Gastroesophageal sphincter (tissue), 3 donors: ENCODE measurements around the gene FBXW4.

ENCODE experiments used
- EP300 ChIP-seq: sonication (generic); formaldehyde crosslinking; IDR thresholded peaks from one replicate; pipeline ENCODE4 v1.6.1; 2017; ENCODE audit warnings: antibody characterized with exemption, mild to moderate bottlenecking
- POLR2A ChIP-seq, 2 donors: fragments of 450-650 bp; IDR thresholded peaks; one replicate each; pipeline ENCODE4 v1.6.1; 2017; ENCODE audit warnings: antibody characterized with exemption in 2 of 2, mild to moderate bottlenecking in 2 of 2, moderate library complexity in 1 of 2
- POLR2AphosphoS5 ChIP-seq: sonication (generic); formaldehyde crosslinking; IDR thresholded peaks from one replicate; pipeline ENCODE4 v1.6.1; 2017; ENCODE audit warnings: antibody characterized with exemption
- TF ChIP-seq, protein P1 (sequence below), 4 experiments: fragments of 200-600 bp in 2 of 4; fragments of 450-650 bp in 2 of 4; sonication (generic) in 1 of 4; IDR thresholded peaks; one replicate each; pipeline ENCODE4 v1.5.1; 2017 to 2019; ENCODE audit warnings: antibody characterized with exemption in 4 of 4, mild to moderate bottlenecking in 2 of 4, moderate library complexity in 2 of 4

- TF ChIP-seq POLR2A (IDR thresholded peaks at IDR 0.05): no peak
- no peak for TF ChIP-seq EP300
- TF ChIP-seq, protein P1, sequence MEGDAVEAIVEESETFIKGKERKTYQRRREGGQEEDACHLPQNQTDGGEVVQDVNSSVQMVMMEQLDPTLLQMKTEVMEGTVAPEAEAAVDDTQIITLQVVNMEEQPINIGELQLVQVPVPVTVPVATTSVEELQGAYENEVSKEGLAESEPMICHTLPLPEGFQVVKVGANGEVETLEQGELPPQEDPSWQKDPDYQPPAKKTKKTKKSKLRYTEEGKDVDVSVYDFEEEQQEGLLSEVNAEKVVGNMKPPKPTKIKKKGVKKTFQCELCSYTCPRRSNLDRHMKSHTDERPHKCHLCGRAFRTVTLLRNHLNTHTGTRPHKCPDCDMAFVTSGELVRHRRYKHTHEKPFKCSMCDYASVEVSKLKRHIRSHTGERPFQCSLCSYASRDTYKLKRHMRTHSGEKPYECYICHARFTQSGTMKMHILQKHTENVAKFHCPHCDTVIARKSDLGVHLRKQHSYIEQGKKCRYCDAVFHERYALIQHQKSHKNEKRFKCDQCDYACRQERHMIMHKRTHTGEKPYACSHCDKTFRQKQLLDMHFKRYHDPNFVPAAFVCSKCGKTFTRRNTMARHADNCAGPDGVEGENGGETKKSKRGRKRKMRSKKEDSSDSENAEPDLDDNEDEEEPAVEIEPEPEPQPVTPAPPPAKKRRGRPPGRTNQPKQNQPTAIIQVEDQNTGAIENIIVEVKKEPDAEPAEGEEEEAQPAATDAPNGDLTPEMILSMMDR (IDR thresholded peaks at IDR 0.05): no peak
- TF ChIP-seq POLR2AphosphoS5: no peak
Observed at GRCh38 chr10:101644002-101644401, 51.0 kb downstream of the FBXW4 start.
